Naive B cell (primary cell): Measurements from ENCODE around the gene DHRSX. TPM values are rescaled to one million over a fixed set of nuclear protein-coding genes. Genes with fewer than 3 reads are reported as not detected.
A peak's percentile ranks its signal among the peaks of the same experiment; 100 is the strongest.
"Not testable (repeated sequence)": the region's sequence is repeated elsewhere in the genome, so short reads cannot be mapped to it uniquely, and the experiment has no call there.

Experiments used
- ATAC-seq, 2 donors: fragments of 150-1000 bp; cut with Tn5 transposase; 2 replicates each; pipeline ENCODE4 v1.10.0; 2021; ENCODE audit warnings: low read depth in 2 of 2, mild to moderate bottlenecking in 2 of 2, moderate library complexity in 2 of 2
- DNase-seq: peaks from one replicate; pipeline ENCODE4 v3.0.0; 2022
- H3K27ac Mint-ChIP-seq, 6 donors: one replicate each; pipeline ENCODE4 v1.8.0; 2020 to 2022; ENCODE audit warnings: mild to moderate bottlenecking in 6 of 6, mixed read lengths in 6 of 6, moderate library complexity in 5 of 6, inconsistent platforms in 2 of 6
- H3K27me3 Mint-ChIP-seq, 3 donors: one replicate each; pipeline ENCODE4 v1.8.0; 2021 to 2022; ENCODE audit warnings: mixed read lengths in 3 of 3, mild to moderate bottlenecking in 1 of 3
- H3K36me3 Mint-ChIP-seq, 2 donors: one replicate each; pipeline ENCODE4 v1.8.0; 2020 to 2022; ENCODE audit warnings: mixed read lengths in 2 of 2, inconsistent platforms in 1 of 2, mild to moderate bottlenecking in 1 of 2
- H3K4me1 Mint-ChIP-seq, 3 donors: one replicate each; pipeline ENCODE4 v1.8.0; 2020 to 2022; ENCODE audit warnings: mixed read lengths in 3 of 3, inconsistent platforms in 1 of 3, mild to moderate bottlenecking in 1 of 3, moderate library complexity in 1 of 3
- H3K4me3 Mint-ChIP-seq, 8 donors: one replicate each; pipeline ENCODE4 v1.8.0; 2020 to 2022; ENCODE audit warnings: mild to moderate bottlenecking in 8 of 8, mixed read lengths in 8 of 8, moderate library complexity in 8 of 8, inconsistent platforms in 2 of 8
- H3K9me3 Mint-ChIP-seq, 7 donors: one replicate each; pipeline ENCODE4 v1.8.0; 2020 to 2022; ENCODE audit warnings: mixed read lengths in 7 of 7, mild to moderate bottlenecking in 5 of 7, inconsistent platforms in 2 of 7, moderate library complexity in 1 of 7
- polyA plus RNA-seq, 6 donors: library from polyadenylated mRNA; unstranded; fragments of 300-500 nt; fragmentation: Illumina TruSeq; gene quantifications; one replicate each; pipeline ENCODE4 v1.2.3, GENCODE V29; 2021; ENCODE audit warnings: low read depth in 6 of 6

The DHRSX gene
- polyA plus RNA-seq, 6 donors from 2014 or later = 20.9 to 33.3 (median 28.4) TPM

GRCh38 chrX:2408856-2409255 lies 91.9 kb downstream of the DHRSX start:
- Mint-ChIP-seq H3K36me3 (peaks cover 21 to 22% of the 10 kb centered on the region in 2 donors), H3K4me3 (no peak overlapping the region)

DNA sequence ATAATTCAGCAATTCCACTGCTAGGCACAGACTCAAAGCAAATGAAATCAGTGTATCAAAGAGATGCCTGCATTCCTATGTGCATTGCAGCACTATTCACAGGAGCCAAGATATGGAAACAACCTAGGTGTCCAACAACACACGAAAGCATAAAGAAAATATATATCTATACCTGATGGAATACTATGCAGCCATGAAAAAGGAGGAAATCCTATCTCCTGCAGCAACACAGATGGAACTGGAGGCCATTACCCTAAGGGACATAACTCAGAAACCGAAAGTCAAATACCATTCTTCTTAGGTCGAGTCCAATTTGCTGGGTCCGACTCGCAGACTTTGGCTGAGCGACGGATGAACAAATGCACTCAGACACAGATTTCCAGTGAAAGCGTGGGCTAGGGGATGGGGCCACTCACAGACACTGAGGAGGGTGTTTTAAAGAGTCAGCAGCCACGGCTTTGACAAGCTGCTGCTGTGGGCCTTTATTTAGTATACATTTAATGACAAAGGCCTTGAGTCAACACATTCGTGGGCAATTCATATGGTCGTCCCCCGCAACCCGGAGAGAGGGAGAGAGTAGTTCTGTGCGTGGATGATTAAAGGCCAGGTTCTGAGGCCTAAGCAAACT lies 93.8 kb downstream of the DHRSX start:
- DNase-seq (no peak), ATAC-seq (no peak)
- Mint-ChIP-seq H3K4me3 (no peak overlapping the region), H3K27me3 (no peaks in the 10 kb centered on the region), H3K36me3 (peaks cover 21 to 27% of the 10 kb centered on the region in 2 donors), H3K4me1 (peaks cover 0 to 5% (median 0%) of the 10 kb centered on the region in 3 donors), H3K27ac (no peak overlapping the region), H3K9me3 (peaks cover 2 to 13% (median 9%) of the 10 kb centered on the region in 7 donors)

More at GRCh38 chrX:2408856-2409255, 91.9 kb downstream of the DHRSX start:
- Mint-ChIP-seq H3K27ac (peak overlapping the region in 1 of 6 donors; percentile 2), H3K9me3 (peaks cover 2 to 13% (median 9%) of the 10 kb centered on the region in 7 donors), H3K27me3 (no peaks in the 10 kb centered on the region), H3K4me1 (peaks cover 0 to 5% (median 0%) of the 10 kb centered on the region in 3 donors)
- ATAC-seq = no peak
- DNase-seq = no peak

DNA sequence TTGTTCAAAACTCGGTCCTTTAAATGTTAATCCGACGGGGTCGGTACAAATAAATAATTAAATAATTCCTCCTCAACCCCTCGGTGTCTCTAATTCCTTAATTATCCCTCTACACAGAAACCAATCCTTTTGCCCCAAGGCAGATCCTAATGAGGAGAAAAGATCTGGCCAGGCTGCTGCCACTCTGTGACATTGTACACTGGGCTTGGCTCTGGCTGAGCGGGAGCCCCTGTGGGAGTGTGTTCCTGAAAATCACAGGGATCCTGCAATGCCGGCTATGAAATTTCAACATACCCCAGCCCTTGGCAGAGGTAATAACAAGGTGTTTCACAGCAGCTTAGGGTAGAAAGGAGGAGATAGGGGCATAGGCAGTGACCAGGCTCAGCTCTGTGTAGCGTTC lies 96.0 kb downstream of the DHRSX start:
- Mint-ChIP-seq H3K27ac (no peak overlapping the region), H3K4me3 (no peak overlapping the region), H3K36me3 (peaks cover 25 to 27% of the 10 kb centered on the region in 2 donors), H3K4me1 (peaks cover 0 to 13% (median 8%) of the 10 kb centered on the region in 3 donors), H3K9me3 (peaks cover 2 to 13% (median 9%) of the 10 kb centered on the region in 7 donors), H3K27me3 (no peaks in the 10 kb centered on the region)
- DNase-seq (no peak), ATAC-seq (no peak)

- ATAC-seq (no peak), DNase-seq (no peak)
- Mint-ChIP-seq H3K27ac (no peak overlapping the region), H3K4me3 (peak overlapping the region in 1 of 8 donors; percentile 74), H3K36me3 (peaks cover 15 to 20% of the 10 kb centered on the region in 2 donors), H3K27me3 (no peaks in the 10 kb centered on the region), H3K9me3 (peaks cover 2 to 10% (median 8%) of the 10 kb centered on the region in 7 donors), H3K4me1 (peaks cover 7 to 12% (median 8%) of the 10 kb centered on the region in 3 donors)
Observed at GRCh38 chrX:2402361-2402690, 98.5 kb downstream of the DHRSX start.

- peak overlapping the region in 1 of 6 donors; percentile 62 for H3K27ac Mint-ChIP-seq
Observed at GRCh38 chrX:2401590-2402360, 99.0 kb downstream of the DHRSX start.

DNA sequence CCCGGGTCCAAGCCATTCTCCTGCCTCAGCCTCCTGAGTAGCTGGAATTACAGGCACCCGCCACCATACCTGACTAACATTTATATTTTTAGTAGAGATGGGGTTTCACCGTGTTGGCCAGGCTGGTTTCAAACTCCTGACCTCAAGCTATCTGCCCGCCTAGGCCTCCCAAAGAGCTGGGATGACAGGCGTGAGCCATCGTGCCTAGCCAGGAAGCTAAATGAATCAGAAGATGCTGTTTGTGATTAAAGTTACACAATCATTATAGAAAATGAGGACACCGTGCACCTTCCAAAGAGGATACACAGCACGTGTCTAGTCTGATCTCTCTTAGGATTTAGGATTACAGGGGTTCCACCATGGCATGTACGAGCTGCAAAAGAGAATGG lies 99.6 kb downstream of the DHRSX start:
- Mint-ChIP-seq H3K36me3 (peaks cover 6 to 11% of the 10 kb centered on the region in 2 donors), H3K27me3 (no peaks in the 10 kb centered on the region)
- DNase-seq = no peak

More at GRCh38 chrX:2401590-2402360, 99.0 kb downstream of the DHRSX start:
- Mint-ChIP-seq H3K36me3 (peaks cover 10 to 15% of the 10 kb centered on the region in 2 donors), H3K9me3 (peaks cover 0 to 6% (median 3%) of the 10 kb centered on the region in 7 donors), H3K4me1 (peaks cover 7 to 12% (median 8%) of the 10 kb centered on the region in 3 donors), H3K27me3 (no peaks in the 10 kb centered on the region), H3K4me3 (peak overlapping the region in 1 of 8 donors; percentile 74)
- ATAC-seq (no peak), DNase-seq (no peak)

DNA sequence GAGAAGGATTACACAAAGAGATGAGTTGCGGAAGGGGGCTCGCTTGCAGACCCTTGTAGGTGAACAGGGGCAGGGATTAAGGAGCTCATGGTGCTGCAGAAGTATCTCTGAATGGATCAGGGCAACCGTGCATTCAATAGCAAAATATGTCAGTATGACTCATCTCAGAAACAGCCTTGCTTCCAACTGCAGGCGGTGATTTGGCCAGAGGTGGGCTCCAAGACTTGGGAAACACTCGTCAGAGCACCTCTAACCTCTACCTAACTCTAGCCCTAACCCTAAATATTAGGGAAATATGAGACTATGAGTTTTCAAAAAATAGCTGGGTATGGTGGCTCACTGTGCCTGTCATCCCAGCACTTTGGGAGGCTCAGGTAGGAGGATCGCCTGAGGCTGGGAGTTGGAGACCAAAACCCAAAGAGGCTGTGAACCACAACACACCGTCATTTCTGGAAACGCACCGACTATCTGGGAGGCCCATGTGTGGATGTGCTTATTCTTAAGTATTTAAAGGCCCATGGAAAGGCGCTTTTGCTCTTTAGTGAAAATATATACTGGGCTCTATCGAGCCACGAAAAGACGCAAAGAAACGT lies 102.6 kb downstream of the DHRSX start:
- Mint-ChIP-seq H3K4me1 (peaks cover 8 to 24% (median 24%) of the 10 kb centered on the region in 3 donors), H3K27ac (peak overlapping the region in 1 of 6 donors; percentile 6), H3K36me3 (peaks cover 10 to 11% of the 10 kb centered on the region in 2 donors), H3K4me3 (no peak overlapping the region), H3K9me3 (no peaks in the 10 kb centered on the region), H3K27me3 (no peaks in the 10 kb centered on the region)
- no peak for ATAC-seq
- no peak for DNase-seq

More for the DNA sequence above, 99.6 kb downstream of the DHRSX start:
- H3K4me3 Mint-ChIP-seq = no peak overlapping the region
- ATAC-seq = no peak
- H3K4me1 Mint-ChIP-seq = peaks cover 7 to 12% (median 8%) of the 10 kb centered on the region in 3 donors
- no peak overlapping the region for H3K27ac Mint-ChIP-seq
- H3K9me3 Mint-ChIP-seq = peaks cover 0 to under 1% (median 0%) of the 10 kb centered on the region in 7 donors

DNA sequence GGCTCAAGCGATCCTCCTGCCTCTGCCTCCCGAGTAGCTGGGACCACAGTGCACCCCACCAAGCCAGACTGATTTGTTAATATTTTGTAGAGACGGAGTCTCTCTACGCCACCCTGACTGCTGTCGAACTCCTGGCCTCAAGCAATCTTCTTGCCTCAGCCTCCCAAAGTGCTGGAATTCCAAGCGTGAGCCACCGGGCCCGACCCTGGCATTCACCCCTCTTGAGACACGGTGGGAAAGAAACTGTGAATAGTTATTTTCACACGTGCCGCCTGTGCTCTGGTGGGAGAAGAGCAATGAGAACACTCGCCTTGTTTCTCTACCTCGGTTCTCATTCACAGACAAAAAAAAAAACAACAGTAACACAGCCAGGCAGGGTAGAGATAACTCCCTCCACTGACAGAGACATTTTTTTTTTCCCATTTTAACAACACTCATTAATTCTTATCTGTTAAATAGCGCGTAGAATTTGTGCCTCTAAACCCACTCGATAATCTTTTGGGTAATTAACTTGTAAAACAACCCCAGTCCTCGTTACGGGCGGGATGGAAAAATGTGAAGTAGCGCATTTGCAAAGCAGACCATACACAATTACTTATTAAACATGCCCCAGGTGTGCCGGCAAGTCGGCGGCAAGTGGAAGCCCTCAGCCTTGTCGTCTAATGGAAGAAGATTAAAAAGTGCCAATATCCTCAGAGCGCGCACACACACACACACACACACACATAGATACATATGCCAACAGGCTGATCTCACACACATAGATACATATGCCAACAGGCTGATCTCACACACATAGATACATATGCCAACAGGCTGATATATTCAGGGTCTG lies 103.3 kb downstream of the DHRSX start:
- Mint-ChIP-seq H3K9me3 (no peaks in the 10 kb centered on the region), H3K27ac (no peak overlapping the region), H3K4me3 (peak overlapping the region in 1 of 8 donors; percentile 31), H3K27me3 (no peaks in the 10 kb centered on the region), H3K4me1 (peaks cover 8 to 24% (median 24%) of the 10 kb centered on the region in 3 donors), H3K36me3 (peaks cover 10% of the 10 kb centered on the region in 2 donors)
- no peak for ATAC-seq
- DNase-seq = no peak

GRCh38 chrX:2395261-2395992 lies 105.3 kb downstream of the DHRSX start:
- H3K4me1 Mint-ChIP-seq = peaks cover 6 to 29% (median 20%) of the 10 kb centered on the region in 3 donors
- H3K27ac Mint-ChIP-seq = peak overlapping the region in 2 of 6 donors; percentile 7 to 57
- DNase-seq (no peak), ATAC-seq (no peak)
- H3K4me3 Mint-ChIP-seq = no peak overlapping the region
- no peaks in the 10 kb centered on the region for H3K27me3 Mint-ChIP-seq
- H3K9me3 Mint-ChIP-seq = peaks cover 0 to 17% (median 5%) of the 10 kb centered on the region in 7 donors
- H3K36me3 Mint-ChIP-seq = peaks cover 15 to 16% of the 10 kb centered on the region in 2 donors

- DNase-seq = no peak
- H3K27me3 Mint-ChIP-seq = no peaks in the 10 kb centered on the region
- H3K36me3 Mint-ChIP-seq = peaks cover 16 to 27% of the 10 kb centered on the region in 2 donors
- no peak for ATAC-seq
- no peak overlapping the region for H3K4me3 Mint-ChIP-seq
- H3K9me3 Mint-ChIP-seq = peaks cover 0 to 18% (median 5%) of the 10 kb centered on the region in 7 donors
- H3K27ac Mint-ChIP-seq = no peak overlapping the region
- H3K4me1 Mint-ChIP-seq = peaks cover 0 to 22% (median 12%) of the 10 kb centered on the region in 3 donors
Observed at GRCh38 chrX:2391869-2392606, 108.7 kb downstream of the DHRSX start.

DNA sequence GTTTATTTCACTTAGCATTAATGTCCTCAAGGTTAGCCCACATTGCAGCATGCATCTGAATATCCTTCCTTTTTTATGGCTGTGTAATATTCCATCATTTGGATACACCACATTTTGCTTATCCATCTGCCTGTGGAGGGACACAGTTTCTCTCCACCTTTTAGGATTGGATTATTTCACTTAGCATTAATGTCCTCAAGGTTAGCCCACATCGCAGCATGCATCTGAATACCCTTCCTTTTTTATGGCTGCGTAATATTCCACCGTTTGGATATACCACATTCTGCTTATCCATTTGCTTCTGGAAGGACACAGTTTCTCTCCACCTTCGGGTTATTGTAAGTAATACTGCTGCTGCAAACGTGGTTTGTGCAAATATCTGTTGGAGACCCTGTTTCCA lies 110.0 kb downstream of the DHRSX start:
- ATAC-seq = no peak
- Mint-ChIP-seq H3K36me3 (peaks cover 12 to 27% of the 10 kb centered on the region in 2 donors), H3K27ac (no peak overlapping the region), H3K4me1 (peaks cover 0 to 17% (median 8%) of the 10 kb centered on the region in 3 donors), H3K27me3 (no peaks in the 10 kb centered on the region), H3K9me3 (peaks cover 0 to 18% (median 5%) of the 10 kb centered on the region in 7 donors), H3K4me3 (no peak overlapping the region)
- no peak for DNase-seq

DNA sequence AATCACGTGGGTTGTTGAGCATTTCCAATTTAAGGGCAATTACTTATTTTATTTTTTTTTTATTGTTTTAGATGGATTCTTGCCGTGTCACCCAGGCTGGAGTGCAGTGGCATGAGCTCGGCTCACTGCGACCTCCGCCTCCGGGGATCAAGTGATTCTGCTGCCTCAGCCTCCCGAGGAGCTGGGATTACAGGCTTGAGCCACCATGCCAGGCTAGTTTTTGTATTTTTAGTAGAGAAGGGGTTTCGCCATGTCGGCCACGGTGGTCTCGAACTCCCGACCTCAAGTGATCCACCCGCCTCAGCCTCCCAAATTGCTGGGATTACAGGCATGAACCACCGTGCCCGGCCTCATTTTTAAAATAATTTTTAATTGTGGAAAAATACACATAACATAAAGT lies 111.0 kb downstream of the DHRSX start:
- Mint-ChIP-seq H3K27ac (peak overlapping the region in 1 of 6 donors; percentile 38), H3K4me1 (peaks cover 0 to 17% (median 8%) of the 10 kb centered on the region in 3 donors), H3K9me3 (peaks cover 0 to 18% (median 5%) of the 10 kb centered on the region in 7 donors), H3K36me3 (peaks cover 12 to 27% of the 10 kb centered on the region in 2 donors)
- not testable (repeated sequence) for DNase-seq, ATAC-seq, H3K27me3 Mint-ChIP-seq, H3K4me3 Mint-ChIP-seq
